Activated T-cell treated with anti-CD3 and anti-CD28 coated beads, Interleukin-2, amount 50 U/mL, for 72 hours (primary cell): ENCODE measurements around the gene FZD2. TPM values are rescaled to one million over a fixed set of nuclear protein-coding genes. Genes with fewer than 3 reads are reported as not detected.

Experiments used
- total RNA-seq, 2 donors: library from RNA; stranded (reverse); gene quantifications; one replicate each; pipeline ENCODE4 v1.2.3, GENCODE V29; 2022

The FZD2 gene
- total RNA-seq, 2 donors from 2014 or later: 0.23 to 0.82 TPM

Other genes starting within 250 kb of the FZD2 start
- gene RUNDC3A, start 248.9 kb upstream of the FZD2 start, total RNA-seq: 1 to 10 TPM in 1 of 2 donors, under 1 TPM in 1; 0.35 to 1.4 TPM
- 10 to 100 TPM; 83.6 to 97.2 TPM for gene SLC25A39, start 232.7 kb upstream of the FZD2 start, total RNA-seq
- 10 to 100 TPM; 57.8 to 58.7 TPM for gene GRN, start 212.2 kb upstream of the FZD2 start, total RNA-seq
- gene FAM171A2, start 193.6 kb upstream of the FZD2 start, total RNA-seq: under 1 TPM; 0.14 to 0.41 TPM
- 1 to 10 TPM; 2.1 to 3.2 TPM for gene ITGA2B, start 167.8 kb upstream of the FZD2 start, total RNA-seq
- 10 to 100 TPM; 45.4 to 49.7 TPM for gene GPATCH8, start 54.1 kb upstream of the FZD2 start, total RNA-seq
- under 1 TPM in 1 of 2 donors, not detected in 1; 0.82 TPM for gene MEIOC, start 99.0 kb downstream of the FZD2 start, total RNA-seq
- 10 to 100 TPM; 22.7 to 25.2 TPM for gene CCDC43, start 132.3 kb downstream of the FZD2 start, total RNA-seq
- 10 to 100 TPM; 24.7 to 34.4 TPM for gene DBF4B, start 151.2 kb downstream of the FZD2 start, total RNA-seq
- 1 to 10 TPM in 1 of 2 donors, under 1 TPM in 1; 0.56 to 1.6 TPM for gene ADAM11, start 201.5 kb downstream of the FZD2 start, total RNA-seq